ENCODE measurements around the gene ITPK1. TPM values are rescaled to one million over a fixed set of nuclear protein-coding genes. Genes with fewer than 3 reads are reported as not detected.

ITPK1 gene
- total RNA-seq, 4 donors from 2014 or later, result 32.6 to 94.9 (median 54.6) TPM

- ATAC-seq (ENCODE audit: low FRiP score), result no peak
- TF ChIP-seq CTCF (IDR thresholded peaks at IDR 0.05), result no peak
- no peak for DNase-seq (ENCODE audit: low spot score)
Measured at GRCh38 chr14:92905667-92906066, 210.1 kb downstream of the ITPK1 start.

- DNase-seq (ENCODE audit: low spot score) (no peak), ATAC-seq (ENCODE audit: low FRiP score) (no peak)
- no peak for TF ChIP-seq CTCF (IDR thresholded peaks at IDR 0.05)
Measured at GRCh38 chr14:92903359-92903758, 212.4 kb downstream of the ITPK1 start.

- ATAC-seq (ENCODE audit: low FRiP score) (no peak), DNase-seq (ENCODE audit: low spot score) (no peak)
- TF ChIP-seq CTCF (IDR thresholded peaks at IDR 0.05), result no peak
Measured at GRCh38 chr14:92902726-92903125, 213.0 kb downstream of the ITPK1 start.

GRCh38 chr14:92902191-92902590 lies 213.5 kb downstream of the ITPK1 start:
- DNase-seq (ENCODE audit: low spot score), result no peak
- TF ChIP-seq CTCF (IDR thresholded peaks at IDR 0.05), result no peak
- ATAC-seq (ENCODE audit: low FRiP score), result no peak

GRCh38 chr14:92900660-92901059 lies 215.1 kb downstream of the ITPK1 start:
- DNase-seq (ENCODE audit: low spot score), result no peak

GRCh38 chr14:92898566-92899131 lies 217.1 kb downstream of the ITPK1 start:
- ATAC-seq (ENCODE audit: low FRiP score) (no peak), DNase-seq (ENCODE audit: low spot score) (no peak)
- TF ChIP-seq CTCF (IDR thresholded peaks at IDR 0.05), result no peak

More at GRCh38 chr14:92900660-92901059, 215.1 kb downstream of the ITPK1 start:
- no peak for ATAC-seq (ENCODE audit: low FRiP score)
- TF ChIP-seq CTCF (IDR thresholded peaks at IDR 0.05), result no peak

- no peak for DNase-seq (ENCODE audit: low spot score)
- no peak for TF ChIP-seq CTCF (IDR thresholded peaks at IDR 0.05)
- ATAC-seq (ENCODE audit: low FRiP score), result no peak
Measured at GRCh38 chr14:92897922-92898565, 217.7 kb downstream of the ITPK1 start.
